HUES48 (cell line): ENCODE data around the gene ZCWPW1.
"Not testable (repeated sequence)": the region's sequence is repeated elsewhere in the genome, so short reads cannot be mapped to it uniquely, and the experiment has no call there.

Source experiments
- H3K27ac ChIP-seq: one replicate; pipeline ENCODE4 v1.7.0; 2013; ENCODE audit warnings: low read depth, low read length, inconsistent platforms
- H3K27me3 ChIP-seq: 2 replicates; pipeline ENCODE4 v1.6.1; 2013; ENCODE audit warnings: mild to moderate bottlenecking, low read length; ENCODE audit not compliant: control insufficient read depth, insufficient read depth
- H3K36me3 ChIP-seq: 2 replicates; pipeline ENCODE4 v1.6.1; 2013; ENCODE audit warnings: low read length; ENCODE audit not compliant: control insufficient read depth, insufficient read depth
- H3K4me1 ChIP-seq: 2 replicates; pipeline ENCODE4 v1.6.1; 2013; ENCODE audit warnings: mild to moderate bottlenecking, low read length; ENCODE audit not compliant: control insufficient read depth, insufficient read depth
- H3K4me3 ChIP-seq: 2 replicates; pipeline ENCODE4 v1.5.1; 2013; ENCODE audit warnings: mild to moderate bottlenecking, low read depth, low read length
- H3K9ac ChIP-seq: 2 replicates; pipeline ENCODE4 v1.6.1; 2013; ENCODE audit warnings: mild to moderate bottlenecking, low read depth, low read length, moderate library complexity
- H3K9me3 ChIP-seq: 2 replicates; pipeline ENCODE4 v1.6.1; 2013; ENCODE audit warnings: low read length; ENCODE audit not compliant: control insufficient read depth, insufficient read depth

Gene ZCWPW1

DNA sequence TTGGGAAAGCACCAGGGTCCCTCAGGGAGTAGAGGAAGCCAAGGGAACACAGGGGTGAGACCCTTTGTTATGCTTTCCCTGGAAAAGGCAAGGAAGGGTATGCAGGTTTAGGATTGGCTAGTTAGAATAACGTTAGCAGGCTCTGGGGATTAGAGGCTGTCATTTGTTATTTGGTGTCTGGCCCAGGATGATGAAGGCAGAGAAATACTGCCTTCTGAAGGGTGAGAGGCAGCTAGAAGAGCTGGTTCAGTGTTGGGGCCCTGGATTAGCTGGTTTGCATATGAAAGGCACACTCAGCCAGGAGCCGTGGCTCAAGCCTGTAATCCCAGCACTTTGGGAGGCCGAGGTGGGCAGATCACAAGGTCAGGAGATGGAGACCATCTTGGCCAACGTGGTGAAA, 58.2 kb downstream of the ZCWPW1 start:
- H3K9me3 ChIP-seq, result no peaks in the 10 kb centered on the region
- H3K27ac ChIP-seq, result peak overlapping the region; percentile 52
- H3K9ac ChIP-seq, result no peak overlapping the region
- H3K4me3 ChIP-seq, result no peak overlapping the region
- peaks cover 6% of the 10 kb centered on the region; the same call in 1 of the 2 replicates for H3K36me3 ChIP-seq
- H3K4me1 ChIP-seq, result peaks cover 12% of the 10 kb centered on the region
- no peaks in the 10 kb centered on the region for H3K27me3 ChIP-seq

DNA sequence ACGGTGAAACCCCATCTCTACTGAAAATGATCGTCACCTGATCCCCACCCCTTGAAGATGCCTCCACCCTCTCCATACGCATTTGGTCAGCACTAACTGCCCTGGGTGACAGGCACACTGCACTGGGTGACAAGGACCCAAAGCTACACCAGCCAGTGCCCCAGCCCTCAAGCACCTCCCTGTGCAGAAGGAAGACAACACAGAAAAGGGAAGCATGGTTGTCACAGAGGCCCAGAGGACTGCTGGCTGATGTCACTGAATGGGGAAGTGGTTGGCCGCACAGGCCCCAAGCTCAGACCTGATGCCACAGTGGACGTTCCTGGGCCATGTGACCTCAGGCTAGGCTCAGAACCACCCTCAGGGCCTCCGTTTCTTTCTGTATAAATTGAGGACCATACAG, 59.4 kb downstream of the ZCWPW1 start:
- no peaks in the 10 kb centered on the region for H3K9me3 ChIP-seq
- no peaks in the 10 kb centered on the region for H3K27me3 ChIP-seq
- H3K4me3 ChIP-seq, result no peak overlapping the region
- H3K4me1 ChIP-seq, result peaks cover 8% of the 10 kb centered on the region
- H3K9ac ChIP-seq, result no peak overlapping the region
- peak overlapping the region; percentile 21 for H3K27ac ChIP-seq
- peaks cover 11% of the 10 kb centered on the region for H3K36me3 ChIP-seq

DNA sequence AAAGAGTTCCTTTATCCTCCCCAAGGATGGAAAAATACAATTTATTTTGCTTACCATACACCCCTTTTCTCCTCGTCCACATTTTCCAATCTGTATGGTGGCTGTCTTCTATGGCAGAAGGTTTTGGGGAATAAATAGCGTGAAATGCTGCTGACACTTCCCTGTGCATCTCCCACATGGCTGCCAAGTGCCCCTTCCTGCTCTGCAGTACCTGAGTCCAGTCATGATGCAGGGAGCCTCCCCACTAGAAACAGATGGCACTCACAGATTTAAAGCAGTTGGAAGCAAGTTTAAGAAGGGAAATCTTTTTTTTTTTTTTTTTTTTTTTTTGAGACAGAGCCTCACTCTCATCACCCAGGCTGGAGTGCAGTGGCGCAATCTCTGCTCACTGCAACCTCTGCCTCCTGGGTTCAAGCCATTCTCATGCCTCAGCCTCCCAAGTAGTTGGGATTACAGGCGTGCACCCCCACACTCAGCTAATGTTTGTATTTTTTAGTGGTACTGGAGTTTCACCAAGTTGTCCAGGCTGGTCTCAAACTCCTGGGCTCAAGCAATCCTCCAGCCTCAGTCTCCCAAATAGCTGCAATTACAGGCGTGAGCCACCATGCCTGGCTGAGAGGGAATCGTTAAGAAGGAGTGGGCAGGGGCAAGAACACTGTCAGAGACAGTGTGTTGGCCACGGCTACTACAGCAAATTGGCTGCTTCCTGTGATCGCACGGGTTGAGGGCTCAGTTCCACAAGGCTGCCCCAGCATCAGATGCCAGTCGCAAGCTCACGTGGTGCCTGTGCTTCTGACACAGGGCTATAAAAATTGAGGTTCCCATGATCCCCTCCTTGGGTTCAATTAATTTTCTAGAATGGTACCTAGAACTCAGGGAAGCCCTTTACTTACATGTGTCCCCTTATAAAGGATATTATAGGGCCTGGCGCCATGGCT, 60.6 kb downstream of the ZCWPW1 start:
- Histone ChIP-seq H3K4me3 (no peak overlapping the region), H3K4me1 (peaks cover 8% of the 10 kb centered on the region; the same call in 1 of the 2 replicates), H3K27me3 (no peaks in the 10 kb centered on the region), H3K27ac (no peak overlapping the region), H3K36me3 (peaks cover 21% of the 10 kb centered on the region), H3K9me3 (no peaks in the 10 kb centered on the region), H3K9ac (no peak overlapping the region)

DNA sequence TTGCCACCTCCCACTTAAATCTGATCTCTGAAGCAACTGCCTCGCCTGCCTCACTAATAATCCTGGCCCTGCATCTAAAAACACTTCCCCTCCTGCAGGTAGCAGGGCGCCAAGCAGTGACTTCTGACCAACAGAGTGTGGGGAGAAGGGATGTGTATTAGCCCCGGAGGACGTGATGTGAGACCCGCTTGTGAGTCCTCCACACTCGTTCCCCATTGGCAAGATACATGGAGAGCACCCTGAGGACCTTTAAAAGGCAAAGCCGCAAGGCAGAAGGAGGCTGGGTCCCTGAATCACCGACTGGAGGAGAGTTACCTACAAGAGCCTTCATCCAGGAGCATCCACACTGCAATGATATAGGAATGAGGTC, 61.3 kb downstream of the ZCWPW1 start:
- peaks cover 28% of the 10 kb centered on the region for H3K36me3 ChIP-seq
- H3K27ac ChIP-seq, result no peak overlapping the region
- no peaks in the 10 kb centered on the region for H3K27me3 ChIP-seq
- no peaks in the 10 kb centered on the region for H3K9me3 ChIP-seq
- H3K4me3 ChIP-seq, result no peak overlapping the region
- no peak overlapping the region for H3K9ac ChIP-seq
- peaks cover 8% of the 10 kb centered on the region; the same call in 1 of the 2 replicates for H3K4me1 ChIP-seq

DNA sequence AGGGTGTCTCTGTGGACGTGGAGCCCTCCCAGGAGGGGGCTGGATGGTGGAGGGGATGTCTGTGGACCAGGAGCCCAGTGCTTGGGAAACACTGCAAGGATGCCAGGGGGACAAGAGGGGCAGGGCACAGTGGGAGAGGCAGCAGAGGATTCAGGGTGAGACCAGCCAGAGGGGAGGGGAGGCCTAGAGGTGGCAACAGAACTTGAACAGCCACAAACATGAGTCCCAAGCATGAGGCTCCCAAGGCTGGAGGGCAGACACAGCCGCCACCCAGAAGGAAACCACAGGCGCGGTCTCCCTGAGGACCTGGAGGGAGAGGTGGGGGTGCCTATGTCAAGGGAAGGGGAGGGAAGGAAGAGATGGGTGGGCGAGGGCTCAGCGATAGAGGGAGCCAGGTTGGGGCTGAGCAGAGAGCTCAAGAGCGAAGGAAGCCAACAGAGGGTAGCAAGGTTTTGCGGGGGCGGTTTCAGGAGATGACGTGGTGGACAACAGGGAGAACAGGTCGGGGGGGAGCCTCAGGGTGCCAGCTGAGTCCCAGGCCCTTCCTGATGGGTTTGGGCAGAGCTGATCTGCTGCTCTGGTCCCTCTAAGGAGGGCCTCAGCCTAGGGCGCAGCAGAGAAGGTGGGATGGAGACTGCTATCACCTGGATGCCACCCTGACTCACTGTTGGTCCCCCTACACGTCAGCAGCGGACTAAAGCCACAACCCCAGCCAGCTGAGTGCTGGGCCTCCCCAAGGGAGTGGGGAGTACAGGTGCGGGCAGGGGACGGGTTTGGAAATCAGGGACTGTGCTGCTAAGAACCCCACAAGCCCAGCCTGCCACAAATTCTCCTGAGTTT, 61.9 kb downstream of the ZCWPW1 start:
- Histone ChIP-seq H3K4me1 (peaks cover 8% of the 10 kb centered on the region; the same call in 1 of the 2 replicates), H3K9ac (no peak overlapping the region), H3K4me3 (no peak overlapping the region), H3K9me3 (no peaks in the 10 kb centered on the region), H3K27ac (no peak overlapping the region), H3K36me3 (peaks cover 34% of the 10 kb centered on the region), H3K27me3 (no peaks in the 10 kb centered on the region)

DNA sequence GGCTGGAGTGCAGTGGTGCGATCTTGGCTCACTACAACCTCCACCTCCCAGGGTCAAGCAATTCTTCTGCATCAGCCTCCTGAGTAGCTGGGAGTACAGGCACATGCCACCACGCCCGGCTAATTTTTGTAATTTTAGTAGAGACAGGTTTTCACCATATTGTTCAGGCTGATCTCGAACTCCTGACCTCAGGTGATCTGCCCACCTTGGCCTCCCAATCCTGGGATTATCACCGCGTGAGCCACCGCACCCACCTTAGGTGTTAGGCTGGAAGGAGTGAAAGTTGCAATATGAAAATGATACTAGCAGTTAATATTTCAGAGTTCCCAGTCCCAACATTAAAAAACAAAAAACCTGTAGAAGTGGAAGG, 62.5 kb downstream of the ZCWPW1 start:
- not testable (repeated sequence) for H3K9ac ChIP-seq, H3K9me3 ChIP-seq, H3K4me1 ChIP-seq, H3K27ac ChIP-seq, H3K4me3 ChIP-seq, H3K27me3 ChIP-seq
- peaks cover 40% of the 10 kb centered on the region for H3K36me3 ChIP-seq

DNA sequence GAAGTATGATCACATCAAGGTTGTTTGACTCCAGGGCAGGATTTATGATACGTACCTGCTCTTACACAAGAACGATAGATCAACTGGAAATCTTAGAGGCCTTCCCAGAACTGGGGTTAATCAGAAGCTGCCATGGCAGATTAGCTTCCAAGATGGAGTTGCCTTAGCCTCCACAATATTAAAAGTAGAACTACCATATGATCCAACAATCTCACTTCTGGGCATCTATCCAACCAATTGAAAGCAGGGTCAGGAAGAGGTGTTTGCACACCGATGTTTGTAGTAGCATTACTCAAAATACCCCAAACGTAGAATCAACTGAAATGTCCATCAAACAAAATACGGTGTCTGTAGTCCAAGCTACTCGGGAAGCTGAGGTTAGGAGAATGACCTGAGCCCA, 64.0 kb downstream of the ZCWPW1 start:
- no peaks in the 10 kb centered on the region for H3K9me3 ChIP-seq
- peaks cover 53% of the 10 kb centered on the region for H3K36me3 ChIP-seq
- no peak overlapping the region for H3K27ac ChIP-seq
- no peaks in the 10 kb centered on the region for H3K27me3 ChIP-seq
- H3K9ac ChIP-seq, result no peak overlapping the region
- H3K4me3 ChIP-seq, result no peak overlapping the region
- no peaks in the 10 kb centered on the region for H3K4me1 ChIP-seq

DNA sequence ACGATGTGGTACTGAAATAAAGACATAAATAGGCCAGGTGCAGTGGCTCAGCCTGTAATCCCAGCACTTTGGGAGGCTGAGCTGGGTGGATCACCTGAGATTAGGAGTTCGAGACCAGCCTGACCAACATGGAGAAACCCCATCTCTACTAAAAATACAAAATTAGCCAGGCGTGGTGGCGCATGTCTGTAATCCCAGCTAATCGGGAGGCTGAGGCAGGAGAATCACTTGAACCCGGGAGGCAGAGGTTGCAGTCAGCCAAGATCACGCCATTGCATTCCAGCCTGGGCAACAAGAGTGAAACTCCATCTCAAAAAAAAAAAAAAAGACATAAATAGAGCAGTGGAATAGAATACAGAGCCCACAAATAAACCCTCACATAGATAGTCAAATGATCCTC, 64.7 kb downstream of the ZCWPW1 start:
- not testable (repeated sequence) for H3K9ac ChIP-seq, H3K27me3 ChIP-seq, H3K27ac ChIP-seq, H3K9me3 ChIP-seq, H3K4me1 ChIP-seq, H3K4me3 ChIP-seq
- peaks cover 59% of the 10 kb centered on the region for H3K36me3 ChIP-seq

DNA sequence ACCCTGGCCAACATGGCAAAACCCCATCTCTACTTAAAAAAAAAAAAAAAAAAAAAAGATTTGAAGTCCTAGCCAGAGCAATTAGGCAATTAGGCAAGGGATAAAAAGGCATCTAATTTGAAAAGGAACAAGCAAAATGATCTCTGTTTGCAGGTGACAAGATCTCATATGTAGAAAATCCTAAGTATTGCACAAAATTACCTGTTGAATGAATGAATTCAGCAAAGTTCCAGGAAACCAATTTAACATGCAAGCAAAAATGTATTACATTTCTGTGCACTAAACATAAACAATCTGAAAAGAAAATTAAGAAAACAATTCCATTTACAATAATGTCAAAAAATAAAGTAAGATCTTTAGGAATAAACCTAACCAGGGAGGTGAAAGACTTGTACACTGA, 65.4 kb downstream of the ZCWPW1 start:
- peaks cover 60% of the 10 kb centered on the region for H3K36me3 ChIP-seq
- no peaks in the 10 kb centered on the region for H3K4me1 ChIP-seq
- H3K27ac ChIP-seq, result no peak overlapping the region
- H3K9ac ChIP-seq, result no peak overlapping the region
- no peaks in the 10 kb centered on the region for H3K9me3 ChIP-seq
- H3K4me3 ChIP-seq, result no peak overlapping the region
- H3K27me3 ChIP-seq, result no peaks in the 10 kb centered on the region

DNA sequence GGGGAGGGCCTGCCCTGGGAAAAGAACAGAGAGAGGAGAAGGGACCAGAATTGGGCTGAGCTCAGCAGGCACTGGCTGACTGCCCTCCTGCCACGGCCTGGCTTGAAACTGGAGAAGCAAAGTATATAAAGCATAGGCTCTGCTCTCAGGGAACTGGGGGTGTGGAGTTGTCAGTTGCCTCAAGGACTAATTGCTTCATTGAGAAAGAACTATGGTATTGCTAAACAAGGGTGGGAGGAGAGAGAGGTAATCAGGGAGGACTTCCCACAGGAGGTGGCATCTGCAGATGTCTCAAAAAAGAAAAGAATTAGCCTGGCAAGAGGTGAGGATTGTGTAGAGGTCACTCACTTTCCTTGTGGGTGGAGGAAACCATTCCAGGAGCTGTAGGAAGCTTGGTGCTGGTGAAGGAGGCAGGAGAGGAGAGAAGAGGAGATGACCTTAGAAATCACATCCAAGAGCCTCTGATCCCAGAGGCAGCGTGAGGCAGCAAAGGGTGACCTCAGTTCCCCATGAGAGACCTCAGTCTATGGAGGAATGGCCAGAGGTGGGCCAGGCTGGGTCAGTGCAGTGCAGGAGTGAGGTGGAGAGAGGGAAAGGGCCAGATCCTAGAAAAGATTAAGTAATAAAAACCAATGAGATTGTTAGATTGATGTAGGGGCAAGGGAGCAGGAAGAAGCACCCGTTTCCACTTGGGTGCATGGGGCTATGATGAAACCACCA, 68.2 kb downstream of the ZCWPW1 start:
- Histone ChIP-seq H3K27me3 (no peaks in the 10 kb centered on the region), H3K36me3 (peaks cover 88% of the 10 kb centered on the region)

More for the DNA sequence above, 68.2 kb downstream of the ZCWPW1 start:
- Histone ChIP-seq H3K4me3 (no peak overlapping the region), H3K9me3 (no peaks in the 10 kb centered on the region), H3K27ac (no peak overlapping the region), H3K9ac (no peak overlapping the region), H3K4me1 (no peaks in the 10 kb centered on the region)
